SH-SY5Y (cell line): ENCODE results near the gene ARFIP2.

Source experiments
- GATA2 ChIP-seq: IDR thresholded peaks from 2 replicates; pipeline ENCODE4 v1.6.1; 2011; ENCODE audit warnings: mild to moderate bottlenecking, low read depth, low read length
- GATA3 ChIP-seq: IDR thresholded peaks from 2 replicates; pipeline ENCODE4 v1.6.1; 2011; ENCODE audit warnings: low read depth, mild to moderate bottlenecking, low read length, moderate library complexity

The ARFIP2 gene

DNA sequence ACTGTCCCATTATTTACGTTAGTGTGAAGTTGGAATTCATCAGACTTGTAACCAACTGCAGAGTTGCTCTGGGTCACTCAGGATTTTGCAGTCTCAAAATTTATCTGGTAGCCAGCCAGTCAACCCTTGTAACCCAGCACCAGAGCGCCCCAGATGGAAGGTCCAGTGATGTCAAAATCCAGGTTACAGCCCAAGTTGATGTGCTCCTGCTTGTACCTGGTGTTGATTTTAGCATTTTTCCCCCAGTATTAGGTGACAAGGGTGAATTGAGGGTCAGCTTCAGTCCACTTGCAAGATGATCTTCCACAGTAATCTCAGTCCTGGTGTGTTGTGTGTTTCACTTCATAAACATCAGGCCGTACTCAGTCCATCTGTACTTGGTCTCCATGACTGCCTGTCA, 7.7 kb upstream of the ARFIP2 start:
- TF ChIP-seq GATA2, result no peak
- TF ChIP-seq GATA3, result no peak

GRCh38 chr11:6488342-6488741, 7.2 kb upstream of the ARFIP2 start:
- no peak for TF ChIP-seq GATA3

DNA sequence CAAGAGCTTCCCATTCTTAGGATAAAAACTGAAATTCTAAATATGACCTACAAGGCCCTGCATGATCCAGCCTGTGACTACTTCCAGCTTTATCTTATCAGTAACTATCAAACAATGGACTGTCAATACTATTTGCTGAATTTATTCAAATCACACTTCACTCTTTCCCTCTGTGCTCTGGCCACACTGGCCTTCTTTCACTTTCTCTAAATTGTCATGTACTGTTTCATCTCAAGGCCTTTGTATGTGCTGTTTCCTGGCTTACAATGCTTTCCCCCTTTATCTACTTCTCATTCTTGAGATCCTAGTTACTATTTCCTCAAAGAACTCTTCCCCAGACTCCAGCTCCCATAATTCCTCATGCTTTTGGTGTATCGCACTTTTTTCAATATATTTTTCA, 5.8 kb upstream of the ARFIP2 start:
- no peak for TF ChIP-seq GATA3
- TF ChIP-seq GATA2, result no peak

GRCh38 chr11:6486256-6486655, 5.1 kb upstream of the ARFIP2 start:
- TF ChIP-seq GATA3 (no peak), GATA2 (no peak)

GRCh38 chr11:6485661-6486060, 4.5 kb upstream of the ARFIP2 start:
- TF ChIP-seq GATA3 (no peak), GATA2 (no peak)

GRCh38 chr11:6483015-6483414, 1.9 kb upstream of the ARFIP2 start:
- TF ChIP-seq GATA2 (no peak), GATA3 (no peak)

- no peak for TF ChIP-seq GATA3
- TF ChIP-seq GATA2, result no peak
These were observed 1.3 kb upstream of the ARFIP2 start for GRCh38 chr11:6482441-6482840.

DNA sequence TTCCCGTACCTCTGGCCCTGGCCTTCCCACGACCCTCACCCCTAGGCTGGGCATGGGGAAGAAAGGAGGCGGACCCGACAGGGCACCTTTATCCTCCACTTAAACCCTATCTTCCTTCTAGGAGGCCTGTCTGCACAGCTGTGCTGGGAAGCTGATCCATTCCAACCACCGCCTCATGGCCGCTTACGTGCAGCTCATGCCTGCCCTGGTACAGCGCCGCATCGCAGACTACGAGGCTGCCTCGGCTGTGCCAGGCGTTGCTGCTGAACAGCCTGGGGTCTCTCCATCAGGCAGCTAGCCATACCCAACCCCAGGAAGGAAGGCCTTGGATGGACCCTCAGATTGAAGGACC, 769 bp upstream of the ARFIP2 start:
- no peak for TF ChIP-seq GATA2
- no peak for TF ChIP-seq GATA3

DNA sequence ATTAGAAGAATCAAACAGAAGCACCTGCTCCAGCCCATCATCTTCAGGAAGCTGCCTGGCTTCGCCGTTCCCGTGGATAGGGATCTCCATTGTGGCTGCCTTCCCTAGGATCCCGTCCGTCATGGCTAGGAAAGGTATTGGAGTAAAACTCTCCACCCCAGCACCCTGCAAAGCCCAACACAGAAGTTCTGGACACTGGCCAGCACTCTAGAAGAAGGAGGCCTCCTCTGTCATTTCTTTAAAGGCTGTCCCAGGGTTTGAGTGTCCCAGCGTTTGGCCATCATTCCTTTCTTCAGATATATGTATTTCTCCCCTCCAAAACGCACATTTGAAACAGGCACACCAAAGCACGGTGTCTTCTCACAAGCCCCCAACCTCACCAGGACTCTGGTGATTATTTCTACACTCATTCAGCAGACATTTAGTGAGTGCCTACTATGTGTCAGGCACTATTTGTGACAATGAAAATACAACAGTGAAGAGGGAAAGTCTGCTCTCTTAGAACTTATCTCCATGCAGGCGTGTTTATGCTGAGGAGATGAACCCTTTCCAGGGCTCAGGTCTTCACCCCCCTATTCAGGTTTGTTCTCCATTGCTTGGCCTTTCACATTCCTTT, 724 bp downstream of the ARFIP2 start:
- no peak for TF ChIP-seq GATA3
- TF ChIP-seq GATA2, result no peak

DNA sequence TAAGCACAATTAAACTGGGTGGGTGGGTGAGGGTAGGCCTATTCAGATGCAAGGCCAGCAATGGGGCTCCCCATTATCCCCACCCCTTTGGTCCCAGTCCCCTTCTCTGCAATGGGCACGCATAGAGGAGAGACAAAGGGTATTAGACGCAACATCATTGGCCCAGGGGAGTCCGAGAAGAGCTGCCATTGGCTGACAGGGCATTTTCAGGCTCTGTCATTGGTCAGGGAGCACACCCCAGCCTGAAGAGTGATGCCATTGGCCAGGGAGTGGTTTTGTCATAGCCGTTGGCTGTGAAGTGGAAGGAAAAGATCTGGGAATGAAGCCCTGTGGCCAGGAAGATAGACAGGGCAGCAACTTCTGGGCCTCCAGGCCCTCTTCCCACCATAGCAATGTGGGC, 4.6 kb downstream of the ARFIP2 start:
- no peak for TF ChIP-seq GATA2
- no peak for TF ChIP-seq GATA3

GRCh38 chr11:6475936-6476335, 5.2 kb downstream of the ARFIP2 start:
- no peak for TF ChIP-seq GATA2

DNA sequence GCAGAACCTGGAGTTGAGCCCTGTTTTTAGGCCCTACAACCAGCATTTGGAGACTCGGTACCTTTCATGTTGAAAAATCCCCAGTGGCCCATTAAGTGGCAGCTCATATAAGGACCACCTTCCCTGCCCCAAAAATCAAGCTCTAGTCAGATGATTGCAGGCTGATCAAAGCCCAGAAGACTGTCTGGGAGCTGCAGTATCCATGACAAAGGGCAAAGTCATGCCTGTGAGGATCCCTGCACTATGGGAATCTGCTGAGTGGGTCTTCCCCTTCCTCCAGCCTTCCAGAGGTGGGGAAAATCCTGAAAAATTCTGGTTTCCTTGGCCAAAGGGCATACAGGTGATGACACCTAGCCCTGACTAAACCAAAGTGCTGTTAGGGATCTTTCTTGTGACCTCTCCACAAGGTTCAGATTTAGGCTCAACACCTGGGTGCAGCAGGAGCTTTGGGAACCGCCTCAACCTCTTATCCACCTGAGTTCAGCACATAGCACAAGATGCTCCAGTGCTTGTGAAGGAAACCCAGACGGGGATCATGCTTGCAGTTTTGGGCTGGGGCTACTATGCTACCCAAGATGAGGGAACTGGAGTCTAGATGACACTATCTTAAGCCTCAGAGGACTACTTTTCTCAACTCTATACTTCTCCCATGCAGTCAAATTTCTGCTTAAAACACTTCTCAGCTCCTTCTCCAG, 6.2 kb downstream of the ARFIP2 start:
- no peak for TF ChIP-seq GATA3
- TF ChIP-seq GATA2, result no peak

DNA sequence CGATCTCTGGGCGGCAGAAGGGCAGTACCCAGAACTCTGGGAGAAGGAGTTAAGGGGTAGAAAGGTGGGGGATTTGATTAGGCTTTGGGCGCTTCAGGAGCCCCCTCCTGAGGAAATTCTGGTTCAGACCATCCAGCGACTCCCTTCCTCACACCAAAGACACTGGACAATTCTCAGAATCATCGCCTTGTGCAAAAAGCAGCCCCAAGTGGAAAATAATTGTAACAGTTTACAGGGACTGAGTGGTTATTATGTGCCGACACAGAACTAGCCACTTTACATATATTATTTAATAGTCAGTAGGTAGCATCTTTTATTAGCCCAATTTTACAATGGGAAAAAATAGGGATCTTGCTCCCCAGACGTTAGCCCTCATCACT, 6.7 kb downstream of the ARFIP2 start:
- TF ChIP-seq GATA3, result no peak
- no peak for TF ChIP-seq GATA2

DNA sequence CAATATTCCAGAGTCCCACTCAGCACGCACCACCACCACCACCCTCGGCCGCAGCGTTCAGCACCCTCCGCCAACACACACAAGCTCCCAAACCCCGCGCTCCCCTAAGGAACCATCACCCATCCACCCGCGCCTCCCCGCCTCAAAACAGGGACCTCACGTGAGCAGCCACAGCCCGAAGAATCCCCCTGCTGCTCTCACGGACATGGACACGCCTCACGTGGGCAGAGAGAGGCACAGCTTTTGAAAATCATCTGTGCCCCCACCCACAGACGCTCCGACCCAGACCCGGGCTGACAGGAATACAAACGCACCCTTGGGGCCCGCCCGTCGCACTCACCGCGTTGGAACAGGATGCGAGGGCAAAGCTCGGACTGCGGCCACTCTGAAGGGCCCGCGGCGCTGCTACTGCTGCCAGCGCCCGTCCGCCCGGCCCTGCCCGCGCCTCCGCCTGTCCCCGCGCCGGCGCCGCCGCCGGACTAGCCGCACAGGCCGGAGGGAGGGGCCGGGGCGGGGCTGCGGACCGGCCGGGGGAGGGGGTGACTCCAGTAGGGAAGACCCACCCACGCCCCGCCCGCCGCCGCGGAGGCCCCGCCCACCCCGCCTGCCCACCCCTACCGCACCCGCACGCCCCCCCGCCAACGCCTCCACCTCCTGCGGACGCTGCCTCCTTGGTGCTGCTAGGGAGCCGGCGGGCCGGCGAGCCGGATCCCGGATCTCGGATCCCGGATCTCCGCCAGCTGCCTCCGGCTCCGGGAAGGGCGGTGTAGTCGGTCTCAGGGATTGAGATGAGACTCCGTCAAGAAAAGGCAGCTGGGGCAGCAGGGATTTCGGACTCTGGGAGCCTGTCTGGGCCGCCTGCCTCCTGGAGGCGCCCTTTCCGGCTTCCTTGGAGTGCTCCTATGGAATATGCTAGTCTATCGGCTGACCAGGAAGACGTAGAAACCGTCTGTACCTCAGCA, 7.4 kb downstream of the ARFIP2 start, which contains the start of gene TRIM3:
TSS of gene TRIM3 (minus strand) at position 491 of the 962 bp plus-strand sequence. CDS start 8,246 bp downstream, outside the sequence.
- TF ChIP-seq GATA2 (no peak), GATA3 (no peak)

GRCh38 chr11:6472934-6473333, 8.2 kb downstream of the ARFIP2 start:
- TF ChIP-seq GATA2 (no peak), GATA3 (no peak)

GRCh38 chr11:6469599-6469998, 11.5 kb downstream of the ARFIP2 start:
- TF ChIP-seq GATA3, result no peak
- no peak for TF ChIP-seq GATA2
